Measurements from ENCODE around the gene GIMAP5. TPM values are rescaled to one million over a fixed set of nuclear protein-coding genes. Genes with fewer than 3 reads are reported as not detected.

The GIMAP5 gene
- total RNA-seq, 1 experiment from 2014 or later: not detected

GRCh38 chr7:150722431-150722931, 14.7 kb upstream of the GIMAP5 start:
- Histone ChIP-seq H2AK5ac (ENCODE audit: insufficient read length, low read length) (no peak overlapping the region), H3K23ac (ENCODE audit: insufficient read length, low read depth, low read length) (no peak overlapping the region), H3K4me2 (ENCODE audit: insufficient read depth, insufficient read length, low read length) (no peak overlapping the region), H3K4ac (ENCODE audit: low read depth, low read length) (no peak overlapping the region), H3K9ac (ENCODE audit: extremely low read depth, insufficient read length, low read length) (no peak overlapping the region), H3K9me3 (ENCODE audit: control insufficient read depth, low read depth, low read length) (no peaks in the 10 kb centered on the region), H3K79me1 (ENCODE audit: insufficient read depth, low read depth, low read length, poor library complexity, severe bottlenecking) (no peaks in the 10 kb centered on the region), H3K23me2 (ENCODE audit: insufficient read length, low read depth, low read length, poor library complexity, severe bottlenecking) (no peaks in the 10 kb centered on the region), H2BK5ac (ENCODE audit: insufficient read length, low read length) (no peak overlapping the region), H3K14ac (ENCODE audit: insufficient read depth, low read length) (no peak overlapping the region), H2AFZ (ENCODE audit: low read length) (no peak overlapping the region), H3K56ac (ENCODE audit: insufficient read length, low read depth, low read length) (no peak overlapping the region), H2BK12ac (ENCODE audit: insufficient read length, low read depth, low read length) (no peak overlapping the region), H3K79me2 (ENCODE audit: insufficient read depth, low read length) (no peaks in the 10 kb centered on the region), H3K4me1 (ENCODE audit: insufficient read depth, low read length) (no peaks in the 10 kb centered on the region), H4K5ac (ENCODE audit: insufficient read length, low read depth, low read length) (no peak overlapping the region), H3K27ac (ENCODE audit: insufficient read length, low read depth, low read length) (no peak overlapping the region), H4K8ac (replicated peaks; ENCODE audit: insufficient read length, low read depth, low read length) (no peak overlapping the region), H3K27me3 (ENCODE audit: insufficient read depth, low read length) (peaks cover 7% of the 10 kb centered on the region; the same call in 1 of the 2 replicates), H2BK15ac (ENCODE audit: low read depth, low read length) (no peak overlapping the region), H4K20me1 (ENCODE audit: control insufficient read depth, insufficient read depth, insufficient read length) (no peaks in the 10 kb centered on the region), H3T11ph (ENCODE audit: low read length) (no peak overlapping the region), H2BK120ac (ENCODE audit: low read depth, low read length, poor library complexity, severe bottlenecking) (no peak overlapping the region), H4K91ac (ENCODE audit: insufficient read length, low read depth, low read length) (no peak overlapping the region), H2BK20ac (ENCODE audit: low read depth, low read length, poor library complexity, severe bottlenecking) (no peak overlapping the region), H3K18ac (ENCODE audit: insufficient read length, low read depth, low read length) (no peak overlapping the region)
- Mint-ChIP-seq H3K27me3 (ENCODE audit: low read depth) (peaks cover 100% of the 10 kb centered on the region), H3K4me3 (no peak overlapping the region), H3K27ac (no peak overlapping the region), H3K9me3 (peaks cover 7 to 34% of the 10 kb centered on the region in 2 experiments; a peak in 4 of 5 replicates), H3K36me3 (ENCODE audit: insufficient read depth in 1 of 3, low read depth in 3 of 3) (no peaks in the 10 kb centered on the region; a peak in 1 of 7 replicates), H3K4me1 (no peaks in the 10 kb centered on the region)
- no peak for DNase-seq
- no peak for TF ChIP-seq CTCF (conservative IDR thresholded peaks at IDR 0.05)
- WGBS (ENCODE audit: extremely low coverage, insufficient read length, low lambda C conversion rate): no CpG with 5 or more reads among the region's 12 CpGs
